Left ventricle myocardium superior (tissue), 1 donor: ENCODE data around the gene RBM23. TPM values are rescaled to one million over a fixed set of nuclear protein-coding genes. Genes with fewer than 3 reads are reported as not detected.
"Not testable (repeated sequence)": the region's sequence is repeated elsewhere in the genome, so short reads cannot be mapped to it uniquely, and the experiment has no call there.

ENCODE experiments used
- ATAC-seq: fragments of 200-7000 bp; cut with Tn5 transposase; one replicate; pipeline ENCODE4 v1.9.1; 2020; ENCODE audit warnings: mild to moderate bottlenecking, moderate library complexity
- DNase-seq: peaks from one replicate; pipeline ENCODE4 v3.0.0-alpha.2; 2020
- intact Hi-C: fragments of 100-400 bp; cut with micrococcal nuclease; formaldehyde crosslinking; loops from one replicate; pipeline ENCODE4 v1.11.0; 2022
- total RNA-seq: library from RNA; stranded (reverse); fragmentation: NEBNext Ultra II Directional; extraction: Animal tissue kit (Norgen Biotek cat#: 25700); gene quantifications from one replicate; pipeline ENCODE4 v1.2.1, GENCODE V29; 2021
- donor health status: DM: no; HTN: yes; CAD: no; lungs with severe emphysema.

The RBM23 gene
- total RNA-seq, 1 donor from 2014 or later, result 52.5 TPM

DNA sequence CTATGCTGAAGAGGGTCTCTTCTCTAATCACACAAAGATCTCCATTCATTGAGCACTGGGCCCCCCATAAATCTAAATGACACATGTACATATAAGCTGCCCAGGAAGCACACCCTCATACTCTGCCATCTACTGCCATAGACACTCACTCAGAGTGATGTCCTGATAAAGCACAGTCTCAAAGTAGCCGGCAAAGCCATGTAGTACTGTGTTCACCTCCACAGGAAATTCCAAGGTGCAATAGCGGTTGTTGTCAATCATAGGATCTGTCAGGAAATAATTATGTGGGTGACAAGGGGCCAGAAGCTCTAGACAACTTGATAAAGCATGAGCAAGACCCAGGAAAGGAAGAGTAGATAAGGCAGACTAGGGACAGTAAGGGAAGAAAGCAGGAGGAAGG, 3.3 kb upstream of the RBM23 start:
- intact Hi-C loops, result no loop called here

DNA sequence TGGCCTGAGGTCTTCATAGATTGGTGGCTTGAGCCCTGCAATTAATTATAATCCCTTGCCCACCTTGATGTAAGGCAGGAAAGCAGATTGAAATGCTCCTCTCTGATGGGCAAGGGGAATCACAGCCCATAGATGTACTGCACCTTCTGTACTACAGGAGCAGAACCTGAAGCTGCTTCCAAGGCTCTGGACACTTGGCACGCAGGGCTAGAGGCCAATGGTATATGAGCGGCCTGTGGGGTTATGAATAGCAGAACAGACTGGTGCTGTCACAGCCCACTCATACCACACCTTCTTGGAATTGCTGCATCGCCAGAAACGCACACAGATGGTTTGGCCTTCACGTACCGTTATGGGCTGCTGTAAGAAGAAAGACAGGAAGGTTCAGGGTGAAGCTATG, 1.7 kb upstream of the RBM23 start:
- ATAC-seq, result peak; percentile 56
- intact Hi-C loops, result no loop called here
- peak; percentile 66 for DNase-seq

More for the DNA sequence above, 3.3 kb upstream of the RBM23 start:
- DNase-seq, result no peak
- no peak for ATAC-seq

DNA sequence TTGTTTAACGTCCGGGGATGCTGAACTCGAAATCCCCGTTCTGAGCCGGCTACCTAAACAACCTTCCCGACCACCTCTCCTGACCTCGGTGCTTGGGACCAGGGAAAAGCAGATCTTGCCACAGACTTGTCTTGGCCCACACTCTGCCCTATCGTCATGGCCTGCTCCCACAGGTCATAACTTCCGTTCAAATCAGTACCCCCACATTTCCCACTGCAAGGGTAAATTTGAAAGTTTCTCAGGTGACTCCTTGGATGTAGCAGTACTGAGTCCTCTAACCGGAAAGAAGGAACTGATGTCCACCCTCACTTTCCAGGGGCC, 612 bp upstream of the RBM23 start:
- intact Hi-C loops, result no loop called here
- no peak for DNase-seq
- ATAC-seq, result peak; percentile 8

DNA sequence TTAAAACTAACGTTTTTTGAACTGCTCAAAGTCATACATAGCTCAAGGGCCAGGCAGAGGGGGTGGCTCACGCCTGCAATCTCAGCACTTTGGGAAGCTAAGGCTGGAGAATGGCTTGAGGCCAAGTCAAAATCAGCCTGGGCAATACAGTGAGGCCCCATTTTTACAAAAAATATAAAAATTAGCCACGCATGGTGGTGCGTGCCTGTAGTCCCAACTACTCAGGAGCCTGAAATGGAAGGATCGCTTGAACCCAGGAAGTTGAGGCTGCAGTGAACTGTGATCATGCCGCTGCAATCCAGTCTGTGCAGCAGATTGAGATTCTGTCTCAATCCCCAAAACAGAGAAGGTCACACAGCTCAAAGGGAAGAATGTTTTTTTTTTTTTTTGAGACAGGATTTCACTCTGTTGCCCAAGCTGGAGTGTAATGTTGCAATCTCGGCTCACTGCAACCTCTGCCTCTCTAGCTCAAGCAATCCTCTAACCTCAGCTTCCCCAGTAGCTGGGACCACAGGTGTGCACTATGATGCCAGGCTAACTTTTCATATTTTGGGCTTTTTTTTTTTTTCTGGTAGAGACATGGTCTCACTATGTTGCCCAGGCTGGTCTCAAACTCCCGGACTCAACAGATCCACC, 2.9 kb downstream of the RBM23 start:
- ATAC-seq (no peak), DNase-seq (no peak)
- intact Hi-C loops, result no loop called here

DNA sequence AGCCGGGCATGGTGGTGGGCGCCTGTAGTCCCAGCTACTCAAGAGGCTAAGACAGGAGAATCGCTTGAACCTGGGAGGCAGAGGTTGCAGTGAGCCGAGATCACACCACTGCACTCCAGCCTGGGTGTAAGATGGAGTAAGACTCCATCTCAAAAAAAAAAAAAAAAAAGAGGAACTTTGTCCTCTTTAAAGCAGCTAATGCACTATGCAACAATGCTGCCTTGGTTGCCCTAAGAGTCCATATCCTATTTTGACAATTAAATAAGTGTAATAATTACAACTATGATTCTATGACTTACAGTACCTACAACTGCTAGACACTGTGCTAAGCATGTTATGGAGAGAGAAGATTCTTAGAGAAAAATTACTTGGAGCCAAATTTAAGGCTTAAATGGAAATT, 4.1 kb downstream of the RBM23 start:
- DNase-seq, ATAC-seq, intact Hi-C loops: not testable (repeated sequence)

DNA sequence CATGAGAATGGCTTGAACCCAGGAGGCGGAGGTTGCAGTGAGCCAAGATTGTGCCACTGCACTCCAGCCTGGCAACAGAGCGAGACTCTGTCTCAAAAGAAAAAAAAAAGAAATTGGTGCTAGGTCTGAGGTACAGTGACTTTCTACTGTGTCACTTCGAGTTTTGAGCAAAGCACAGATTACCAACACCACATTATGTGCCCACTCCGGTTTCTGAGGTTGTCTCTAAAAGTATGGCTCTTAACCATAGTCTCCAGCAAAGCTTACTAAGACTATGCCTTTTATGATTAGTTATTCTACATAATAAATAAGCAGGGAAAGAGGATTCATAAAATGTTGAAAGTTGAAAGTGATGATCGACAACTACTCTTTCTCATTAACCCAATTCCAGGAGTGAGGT, 8.0 kb downstream of the RBM23 start:
- DNase-seq (no peak), ATAC-seq (no peak)
- intact Hi-C loops, result no loop called here

DNA sequence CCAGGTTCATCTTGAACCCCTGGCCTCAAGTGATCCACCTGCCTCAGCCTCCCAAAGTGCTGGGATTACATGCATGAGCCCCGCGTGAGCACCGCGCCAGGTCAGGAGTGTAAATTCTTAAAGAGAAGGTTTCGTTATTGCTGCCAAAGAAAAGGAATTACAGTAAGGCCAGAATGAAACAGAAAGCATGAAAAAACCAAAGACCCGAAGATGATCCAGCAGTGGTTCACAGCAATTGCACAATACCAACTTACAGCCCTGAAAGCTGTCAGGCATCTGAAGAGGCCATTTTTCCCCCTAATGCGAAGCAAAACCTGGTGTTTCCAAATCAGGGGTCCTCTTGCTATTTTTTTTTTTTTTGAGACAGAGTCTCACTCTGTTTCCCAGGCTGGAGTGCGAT, 10.3 kb downstream of the RBM23 start:
- ATAC-seq, result no peak
- intact Hi-C loops, result no loop called here
- DNase-seq, result no peak

DNA sequence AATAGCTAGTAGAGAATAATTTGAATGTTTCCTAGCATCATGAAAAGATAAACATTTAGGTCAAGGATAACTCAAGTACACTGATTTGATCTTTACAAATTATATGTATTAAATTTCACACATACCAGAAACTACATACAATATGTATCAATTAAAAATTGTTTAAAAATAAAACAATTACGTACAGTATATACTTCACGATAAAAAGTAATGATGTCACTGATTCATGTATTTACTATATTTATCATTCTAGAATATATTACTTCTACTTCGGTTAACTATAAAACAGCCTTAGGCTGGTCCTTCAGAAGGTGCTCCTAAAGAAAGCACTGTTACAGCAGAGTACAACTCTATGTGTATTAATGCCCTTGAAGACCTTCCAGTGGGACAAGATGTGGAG, 11.5 kb downstream of the RBM23 start:
- ATAC-seq, result no peak
- intact Hi-C loops, result no loop called here

DNA sequence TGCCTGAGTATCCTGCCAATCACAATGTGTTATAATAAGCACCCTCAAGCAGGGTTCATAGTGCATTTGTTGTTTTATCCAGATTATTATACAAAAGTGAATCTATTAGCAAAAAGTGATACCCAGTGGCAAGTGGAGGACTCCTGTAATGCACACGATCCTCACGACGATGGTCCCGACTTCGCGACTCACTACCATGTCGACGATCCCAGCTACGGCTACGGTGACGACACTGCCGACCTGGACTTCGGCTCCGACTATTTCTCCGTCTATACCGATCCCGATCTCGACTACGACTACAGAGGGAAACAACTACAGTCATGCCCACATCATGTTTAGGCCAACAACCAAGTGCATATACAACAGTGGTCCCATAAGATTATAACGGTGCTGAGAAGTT, 12.9 kb downstream of the RBM23 start:
- intact Hi-C loops, result no loop called here
- no peak for DNase-seq
- no peak for ATAC-seq

More for the DNA sequence above, 11.5 kb downstream of the RBM23 start:
- DNase-seq, result no peak

DNA sequence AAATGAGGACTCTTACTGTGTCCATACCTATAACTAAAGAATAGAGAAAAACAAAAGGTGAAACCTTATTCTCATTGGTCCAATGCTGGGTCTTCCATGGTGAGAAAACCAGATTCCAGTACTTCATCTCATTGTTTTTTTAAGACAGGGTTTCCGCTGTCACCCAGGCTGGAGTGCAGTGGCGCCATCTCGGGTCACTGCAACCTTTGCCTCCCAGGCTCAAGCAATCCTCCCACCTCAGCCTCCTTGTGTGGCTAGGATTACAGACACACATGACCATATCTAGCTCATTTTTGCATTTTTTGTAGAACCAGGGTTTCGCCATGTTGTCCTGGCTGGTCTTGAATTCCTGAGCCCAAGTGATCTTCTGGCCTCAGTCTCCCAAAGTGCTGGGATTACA, 13.3 kb downstream of the RBM23 start:
- no peak for DNase-seq
- intact Hi-C loops, result no loop called here
- ATAC-seq, result no peak

DNA sequence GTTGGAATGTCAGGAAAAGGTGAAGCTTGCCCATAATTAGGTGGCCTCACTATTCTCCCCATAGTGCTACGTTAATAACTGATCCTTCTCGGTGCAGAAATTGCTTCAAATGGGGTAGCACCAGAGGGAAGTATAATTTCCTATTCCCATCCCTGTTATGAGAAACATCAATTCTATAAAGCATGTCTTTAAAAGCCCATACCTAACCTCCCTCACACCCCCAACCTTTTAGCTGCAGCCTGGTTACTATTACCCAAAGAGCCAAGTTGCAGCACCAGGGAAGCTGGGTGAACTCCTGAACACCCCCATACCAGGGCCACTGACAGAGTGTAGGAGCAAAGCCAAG, 15.2 kb downstream of the RBM23 start:
- ATAC-seq (no peak), DNase-seq (no peak)
- intact Hi-C loops, result no loop called here

DNA sequence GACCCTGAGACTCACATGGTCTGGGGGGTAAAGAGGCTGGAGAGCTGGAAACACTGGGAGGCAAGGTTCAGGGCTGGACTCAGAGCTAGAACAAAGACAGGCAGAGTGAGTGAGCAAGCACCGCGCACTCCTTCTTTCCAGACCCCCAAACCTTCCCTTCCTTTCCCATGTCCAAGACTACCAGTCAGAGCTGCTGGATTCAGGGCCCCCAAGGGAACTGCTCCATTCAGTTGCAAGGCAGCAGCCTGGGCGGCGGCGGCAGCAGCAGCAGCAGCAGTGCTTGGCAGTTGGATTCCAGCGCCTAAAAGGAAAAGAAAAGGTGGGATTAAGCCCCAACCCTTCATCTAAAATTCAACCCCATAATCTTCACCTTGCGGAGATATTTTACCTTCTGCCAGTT, 17.1 kb downstream of the RBM23 start:
- DNase-seq (no peak), ATAC-seq (no peak)
- intact Hi-C loops, result no loop called here

DNA sequence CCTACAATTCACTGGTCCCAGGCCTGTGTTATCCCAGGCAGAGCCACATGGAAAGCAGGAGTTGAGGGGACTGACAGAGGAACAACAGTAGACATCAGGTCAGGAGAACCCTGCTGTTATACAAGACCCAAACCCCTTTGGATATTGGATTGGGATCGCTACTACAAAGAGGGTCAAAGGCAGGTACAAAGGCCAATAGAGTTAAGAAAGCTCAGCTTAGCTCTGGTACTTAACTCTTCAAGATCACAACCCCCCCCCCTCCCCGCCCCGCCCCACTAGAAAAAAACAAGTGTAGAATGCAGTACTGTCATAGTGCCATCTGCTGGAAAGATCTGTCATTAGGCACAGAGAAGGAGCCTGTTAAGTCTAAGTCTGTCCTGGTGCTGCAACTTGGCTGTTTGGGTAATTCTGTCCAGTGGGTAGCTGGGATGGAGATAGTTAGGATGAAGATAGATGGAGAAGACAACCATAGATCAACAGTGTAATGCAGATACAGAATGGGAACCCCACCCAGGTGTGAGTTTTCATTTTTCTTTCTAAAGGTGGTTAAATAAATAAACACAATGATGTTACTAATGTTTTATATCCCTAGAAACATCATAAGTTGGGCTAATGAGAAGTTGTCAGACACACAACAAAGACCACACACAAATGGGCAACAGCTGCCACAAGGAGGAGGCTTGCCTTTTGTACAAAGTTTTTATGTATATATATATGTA, 18.7 kb downstream of the RBM23 start:
- ATAC-seq (peak; percentile 51), DNase-seq (no peak)
- intact Hi-C loops, result no loop called here

DNA sequence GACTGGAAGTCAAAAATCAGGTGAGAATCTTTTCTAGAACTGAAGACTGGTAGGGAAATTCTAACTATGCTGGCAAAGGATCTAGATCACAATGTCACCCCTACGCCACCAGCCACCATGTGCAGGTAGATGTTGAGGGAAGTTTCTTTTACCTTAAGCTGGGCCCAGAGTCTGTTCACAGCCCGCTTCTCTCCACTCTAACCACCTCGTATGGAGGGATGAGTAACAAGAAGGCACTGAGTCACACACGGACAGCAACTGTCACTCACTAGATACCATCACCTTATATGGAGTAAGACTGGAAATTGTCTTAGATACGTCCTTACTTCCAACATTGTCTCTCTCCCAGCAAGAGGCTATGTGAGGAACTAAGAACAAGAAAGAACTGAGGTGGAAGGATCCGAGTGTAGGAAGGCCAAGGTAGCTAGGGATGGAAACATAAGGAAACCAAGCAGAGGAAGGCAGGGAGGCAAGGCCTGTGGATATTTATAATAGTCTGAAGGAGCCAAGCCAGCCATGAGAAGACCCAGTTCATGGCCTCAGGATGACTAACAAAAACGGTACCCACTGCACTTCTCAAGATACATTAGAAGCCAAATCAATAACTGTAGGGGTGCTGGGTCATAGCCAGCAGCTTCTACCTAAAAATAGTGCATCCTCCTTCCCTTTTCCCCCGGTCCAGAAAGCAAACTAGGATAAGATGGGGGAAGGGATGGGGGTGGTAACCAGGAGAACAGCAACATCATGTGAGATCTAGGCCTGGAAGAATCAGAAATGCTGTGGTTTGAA, 20.5 kb downstream of the RBM23 start:
- DNase-seq (no peak), ATAC-seq (no peak)
- intact Hi-C loops, result no loop called here

DNA sequence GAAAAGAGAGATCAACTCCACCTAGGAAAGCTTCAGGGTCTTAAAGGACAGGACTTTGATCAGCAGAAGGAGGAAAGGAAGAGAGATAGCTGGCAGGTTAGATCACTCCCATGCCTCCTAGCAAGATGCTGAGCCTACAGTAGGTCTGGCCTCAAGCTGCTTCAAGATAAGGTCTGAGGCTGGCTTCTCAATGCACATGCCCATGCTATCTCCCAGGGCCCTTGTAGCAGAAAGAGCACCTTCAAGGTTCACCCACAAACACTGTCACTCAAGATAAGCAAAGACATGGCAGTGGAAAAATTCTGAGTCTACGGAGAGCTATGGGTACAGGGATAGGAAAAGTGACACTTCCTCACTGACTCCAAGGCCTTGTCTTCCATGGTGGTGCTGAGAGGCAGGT, 21.6 kb downstream of the RBM23 start:
- no peak for ATAC-seq
- intact Hi-C loops, result no loop called here
- DNase-seq, result no peak

DNA sequence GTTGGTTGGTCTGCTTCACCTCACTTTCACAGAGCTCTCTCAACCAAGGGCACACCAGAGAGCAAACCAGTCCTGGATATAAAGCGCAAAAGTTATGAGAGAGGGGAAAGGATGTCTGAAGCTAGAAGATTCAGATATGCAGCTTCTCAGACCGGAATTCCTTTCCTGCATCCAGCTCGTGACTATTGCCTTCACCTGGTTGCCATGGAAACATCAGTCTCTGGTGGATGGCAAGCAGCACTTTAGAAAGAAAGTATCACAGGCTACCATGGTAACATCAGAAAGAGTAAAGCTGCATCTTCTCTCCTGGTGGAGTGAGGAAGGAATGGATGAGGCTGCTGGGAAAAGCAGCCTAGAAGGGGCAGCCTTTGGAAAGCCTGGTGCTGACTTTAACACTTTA, 22.2 kb downstream of the RBM23 start:
- DNase-seq, result no peak
- intact Hi-C loops, result no loop called here

DNA sequence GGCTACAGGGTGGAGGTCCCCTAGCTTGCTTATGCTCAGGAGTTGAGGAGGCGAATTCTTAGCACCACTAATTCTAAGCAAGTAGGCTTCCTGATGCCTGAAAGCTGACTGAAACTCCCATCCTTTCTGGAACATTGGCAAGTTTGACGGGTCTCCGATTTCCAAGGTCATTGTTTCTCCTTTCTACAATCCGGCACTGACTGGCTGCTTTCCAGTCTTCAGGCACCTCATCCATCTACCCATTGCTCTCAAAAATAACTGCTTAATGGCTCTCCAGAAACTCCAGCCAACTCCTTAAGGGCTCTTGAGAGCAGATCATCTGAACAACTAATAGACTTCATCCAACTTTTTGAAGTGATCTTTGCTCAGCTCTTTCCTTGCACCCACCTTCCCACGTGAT, 22.6 kb downstream of the RBM23 start:
- ATAC-seq (no peak), DNase-seq (no peak)
- intact Hi-C loops, result no loop called here

More for the DNA sequence above, 22.2 kb downstream of the RBM23 start:
- no peak for ATAC-seq

DNA sequence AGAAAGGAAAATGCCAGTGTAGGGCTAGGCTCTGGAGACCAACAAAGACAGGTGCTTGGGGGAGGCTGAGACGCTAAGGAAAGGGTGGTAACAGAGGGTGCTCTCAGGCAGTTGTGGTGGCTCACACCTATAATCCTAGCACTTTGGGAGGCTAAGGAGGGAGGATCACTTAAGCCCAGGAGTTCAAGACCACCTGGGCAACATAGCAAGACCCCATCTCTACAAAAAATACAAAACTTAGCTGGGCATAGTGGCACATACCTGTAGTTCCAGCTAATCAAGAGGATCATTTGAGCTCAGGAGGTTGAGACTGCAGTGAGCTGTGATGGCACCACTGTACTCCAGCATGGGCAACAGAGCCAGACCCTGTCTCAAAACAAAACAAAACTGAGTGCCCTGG, 23.5 kb downstream of the RBM23 start:
- no peak for ATAC-seq
- intact Hi-C loops, result no loop called here
- no peak for DNase-seq

DNA sequence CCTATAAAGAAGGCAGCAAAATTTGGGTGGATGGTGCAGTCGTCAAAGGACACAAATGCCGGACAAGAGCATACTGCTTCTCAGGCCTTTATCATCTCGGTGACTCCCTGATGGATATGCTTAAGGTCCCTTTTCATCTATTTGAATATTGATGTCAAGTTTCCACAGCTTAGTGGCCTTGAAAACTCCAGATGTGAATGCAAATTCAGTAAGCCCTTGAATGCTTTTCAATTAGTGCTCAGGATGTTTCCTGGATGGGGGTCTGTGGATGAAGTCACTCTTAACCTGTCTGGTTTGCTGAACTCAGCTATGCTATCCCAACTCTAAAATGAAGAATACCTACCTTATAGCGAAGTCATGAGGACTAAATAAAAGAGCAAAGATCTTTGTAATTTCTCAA, 25.2 kb downstream of the RBM23 start:
- intact Hi-C loops, result no loop called here
- DNase-seq, result no peak
- ATAC-seq, result no peak

DNA sequence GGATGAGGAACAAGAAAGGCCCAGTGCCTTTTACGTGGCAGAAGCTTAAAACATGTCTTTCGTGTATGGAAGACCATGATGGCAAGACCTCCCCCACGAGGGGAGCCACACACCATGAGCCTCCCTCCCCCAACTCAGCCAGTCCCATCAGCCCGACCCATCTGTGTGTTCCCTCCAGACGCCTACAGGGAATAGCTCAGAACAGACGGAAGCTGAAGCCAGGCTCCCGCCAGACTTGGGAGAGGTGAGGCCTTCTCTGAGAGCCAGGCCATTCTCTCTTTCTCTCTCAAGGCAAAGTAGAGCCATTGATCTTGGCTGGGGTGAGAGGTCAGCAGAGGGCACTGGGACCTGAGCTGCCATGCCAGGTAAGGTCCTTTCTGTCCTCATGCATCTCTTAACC, 26.5 kb downstream of the RBM23 start:
- DNase-seq (no peak), ATAC-seq (no peak)
- intact Hi-C loops, result no loop called here

DNA sequence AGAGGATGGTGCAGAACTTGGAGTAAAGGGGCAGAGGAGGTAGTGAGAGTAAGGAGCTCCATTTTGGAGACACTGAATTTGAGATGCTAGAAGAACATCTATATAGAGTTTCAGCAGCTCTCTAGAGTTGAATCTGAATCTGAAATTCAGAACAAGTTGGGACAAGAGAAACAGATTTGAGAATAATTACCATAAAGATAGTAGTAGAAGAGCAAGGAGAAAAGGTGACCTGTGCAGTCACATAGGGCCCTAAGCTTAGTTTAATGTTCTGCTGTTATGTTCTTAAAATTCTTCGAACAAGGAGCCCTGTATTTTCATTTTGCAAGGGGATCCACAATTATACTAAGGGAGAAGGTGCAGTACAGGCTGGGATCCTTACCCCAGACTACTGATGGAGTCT, 28.5 kb downstream of the RBM23 start:
- ATAC-seq (no peak), DNase-seq (no peak)
- intact Hi-C loops, result no loop called here
